CD14-positive monocyte (primary cell): ENCODE measurements around the gene TCEAL5. TPM values are rescaled to one million over a fixed set of nuclear protein-coding genes. Genes with fewer than 3 reads are reported as not detected.

ENCODE experiments used
- DNase-seq, 3 donors: peaks; one replicate each; pipeline ENCODE4 v3.0.0-alpha.2; 2011 to 2022
- H2AFZ ChIP-seq: 2 replicates; pipeline ENCODE4 v1.6.0; 2012; ENCODE audit warnings: mild to moderate bottlenecking, low read depth, low read length, inconsistent platforms; ENCODE audit not compliant: insufficient read depth, poor library complexity, severe bottlenecking
- H3K27ac ChIP-seq, 2 donors: 1 replicate in 1 of 2; 2 replicates in 1 of 2; pipeline ENCODE4 v1.5.1; 2012 to 2013; ENCODE audit warnings: low read length in 2 of 2, control low read depth in 1 of 2, inconsistent platforms in 1 of 2, low read depth in 1 of 2, mild to moderate bottlenecking in 1 of 2
- H3K27me3 ChIP-seq, 2 donors: one replicate each; pipeline versions ENCODE4 v1.6.0 to v1.6.1; 2011 to 2013; ENCODE audit warnings: low read length in 2 of 2; ENCODE audit not compliant: control insufficient read depth in 2 of 2, insufficient read depth in 2 of 2
- H3K36me3 ChIP-seq, 2 donors: replicated peaks in 1 of 2; 1 replicate in 1 of 2; 2 replicates in 1 of 2; pipeline versions ENCODE4 v1.5.1 to v1.6.1; 2012 to 2013; ENCODE audit warnings: low read length in 2 of 2, control low read depth in 1 of 2, inconsistent platforms in 1 of 2, mild to moderate bottlenecking in 1 of 2; ENCODE audit not compliant: insufficient read depth in 2 of 2, control insufficient read depth in 1 of 2
- H3K4me1 ChIP-seq, 2 donors: 1 replicate in 1 of 2; 2 replicates in 1 of 2; pipeline versions ENCODE4 v1.5.1 to v1.6.1; 2012 to 2013; ENCODE audit warnings: low read length in 2 of 2, control low read depth in 1 of 2, inconsistent platforms in 1 of 2, mild to moderate bottlenecking in 1 of 2, moderate library complexity in 1 of 2; ENCODE audit not compliant: insufficient read depth in 2 of 2, control insufficient read depth in 1 of 2
- H3K4me2 ChIP-seq: replicated peaks from 2 replicates; pipeline ENCODE3; 2012; ENCODE audit warnings: low read length, moderate library complexity, mild to moderate bottlenecking; ENCODE audit not compliant: poor library complexity, severe bottlenecking; ENCODE audit errors: extremely low read depth
- H3K4me3 ChIP-seq, 3 experiments: fragments of 200-600 bp in 1 of 3; sonication (generic) in 1 of 3; replicated peaks in 1 of 3; 1 replicate in 2 of 3; 2 replicates in 1 of 3; pipeline ENCODE4 v1.5.1; 2011 to 2013; ENCODE audit warnings: low read length in 3 of 3, mild to moderate bottlenecking in 3 of 3, control low read depth in 2 of 3, low read depth in 2 of 3, inconsistent platforms in 1 of 3, moderate library complexity in 1 of 3
- H3K79me2 ChIP-seq: 2 replicates; pipeline ENCODE4 v1.6.0; 2012; ENCODE audit warnings: mild to moderate bottlenecking, control low read depth, inconsistent platforms, low read length, moderate library complexity; ENCODE audit not compliant: insufficient read depth
- H3K9ac ChIP-seq: 2 replicates; pipeline ENCODE4 v1.6.0; 2017; ENCODE audit warnings: low read length, mild to moderate bottlenecking; ENCODE audit not compliant: insufficient read depth, poor library complexity, severe bottlenecking
- H3K9me3 ChIP-seq, 2 donors: replicated peaks in 1 of 2; 1 replicate in 1 of 2; 2 replicates in 1 of 2; pipeline versions ENCODE4 v1.5.1 to v1.6.1; 2012 to 2013; ENCODE audit warnings: low read length in 2 of 2, control low read depth in 1 of 2; ENCODE audit not compliant: control insufficient read depth in 1 of 2, insufficient read depth in 1 of 2
- H4K20me1 ChIP-seq: 2 replicates; pipeline ENCODE4 v1.6.0; 2012; ENCODE audit warnings: mild to moderate bottlenecking, low read length, control low read depth, moderate library complexity; ENCODE audit not compliant: insufficient read depth
- H3K27ac Mint-ChIP-seq, 7 donors: one replicate each; pipeline ENCODE4 v1.8.0; 2020; ENCODE audit warnings: mild to moderate bottlenecking in 7 of 7, mixed read lengths in 7 of 7, moderate library complexity in 6 of 7, inconsistent platforms in 2 of 7
- H3K27me3 Mint-ChIP-seq, 3 donors: one replicate each; pipeline ENCODE4 v1.8.0; 2021 to 2022; ENCODE audit warnings: low read depth in 3 of 3, mild to moderate bottlenecking in 3 of 3, mixed read lengths in 3 of 3, moderate library complexity in 3 of 3, inconsistent platforms in 1 of 3
- H3K36me3 Mint-ChIP-seq, 2 donors: one replicate each; pipeline ENCODE4 v1.8.0; 2020; ENCODE audit warnings: mixed read lengths in 2 of 2, inconsistent platforms in 1 of 2, mild to moderate bottlenecking in 1 of 2
- H3K4me1 Mint-ChIP-seq: one replicate; pipeline ENCODE4 v1.8.0; 2020; ENCODE audit warnings: mild to moderate bottlenecking, mixed read lengths
- H3K4me3 Mint-ChIP-seq, 2 donors: one replicate each; pipeline ENCODE4 v1.8.0; 2020; ENCODE audit warnings: mild to moderate bottlenecking in 2 of 2, mixed read lengths in 2 of 2, moderate library complexity in 1 of 2
- H3K9me3 Mint-ChIP-seq, 7 donors: one replicate each; pipeline ENCODE4 v1.8.0; 2020 to 2022; ENCODE audit warnings: mixed read lengths in 7 of 7, mild to moderate bottlenecking in 6 of 7, moderate library complexity in 6 of 7, inconsistent platforms in 2 of 7
- CTCF ChIP-seq: fragments of 200-600 bp; IDR thresholded peaks from one replicate; pipeline ENCODE4 v1.8.0; 2022; ENCODE audit warnings: antibody characterized with exemption, mild to moderate bottlenecking
- WGBS: methylation state at CpG from one replicate; pipeline ENCODE4 v1.1.5; 2013; ENCODE audit warnings: missing lambda C conversion rate; ENCODE audit not compliant: insufficient coverage; 5-methylcytosine and 5-hydroxymethylcytosine counted together
- intact Hi-C, 2 donors: fragments of 100-400 bp; cut with micrococcal nuclease; formaldehyde crosslinking; loops; one replicate each; pipeline versions ENCODE4 v1.15.0 to v1.15.1; 2023
- polyA plus RNA-seq, 3 donors: library from polyadenylated mRNA; depleted of rRNA in 1 of 3; unstranded in 2 of 3; stranded (reverse) in 1 of 3; fragments of 300-500 nt in 2 of 3; fragments of >200 nt in 1 of 3; fragmentation: Illumina TruSeq in 2 of 3; gene quantifications; 1 replicate in 2 of 3; 2 replicates in 1 of 3; pipeline ENCODE4 v1.2.3, GENCODE V29; 2012 to 2021

Gene TCEAL5
- polyA plus RNA-seq, 3 donors = not detected

- Histone ChIP-seq H3K27ac (no peak overlapping the region), H3K79me2 (peaks cover 12% of the 10 kb centered on the region), H3K4me2 (no peak overlapping the region), H3K4me1 (peaks cover 11 to 14% of the 10 kb centered on the region in 2 donors), H4K20me1 (no peaks in the 10 kb centered on the region), H2AFZ (no peak overlapping the region), H3K27me3 (no peaks in the 10 kb centered on the region), H3K36me3 (no peaks in the 10 kb centered on the region), H3K9me3 (no peaks in the 10 kb centered on the region), H3K4me3 (no peak overlapping the region), H3K9ac (no peak overlapping the region)
- DNase-seq = no peak
- TF ChIP-seq CTCF = no peak
- peaks cover 0 to 1% of the 10 kb centered on the region in 2 donors for H3K36me3 Mint-ChIP-seq
- H3K4me1 Mint-ChIP-seq = peaks cover 16% of the 10 kb centered on the region
- WGBS = no CpG with 5 or more reads among the region's 5 CpGs
- peaks cover 0 to 5% (median 0%) of the 10 kb centered on the region in 7 donors for H3K9me3 Mint-ChIP-seq
- H3K4me3 Mint-ChIP-seq = no peak overlapping the region
- peaks cover 0 to 3% (median 2%) of the 10 kb centered on the region in 3 donors for H3K27me3 Mint-ChIP-seq
- intact Hi-C loops = no loop called here
- H3K27ac Mint-ChIP-seq = no peak overlapping the region
Measured at GRCh38 chrX:103250977-103251376, 25.6 kb downstream of the TCEAL5 start.

DNA sequence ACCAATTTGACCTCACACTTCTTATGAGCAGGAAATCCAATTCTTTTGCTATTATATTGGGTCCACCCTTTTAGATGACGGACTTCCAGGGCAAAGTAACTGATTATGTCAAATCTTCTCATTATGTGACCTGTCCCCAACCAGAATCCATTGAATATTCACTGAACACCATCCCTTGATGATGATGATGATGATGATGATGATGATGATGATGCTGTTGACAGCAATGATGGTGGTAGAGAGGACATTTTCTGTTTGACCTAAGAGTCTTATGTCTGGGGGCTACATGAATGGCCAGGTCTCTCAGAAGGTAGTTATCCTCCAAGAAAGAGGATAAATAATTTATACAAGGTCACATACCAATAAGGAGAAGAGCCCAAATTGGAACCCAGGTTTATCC lies 26.7 kb downstream of the TCEAL5 start:
- H3K4me2 ChIP-seq = no peak overlapping the region
- peaks cover 0 to 4% (median 0%) of the 10 kb centered on the region in 7 donors for H3K9me3 Mint-ChIP-seq
- H3K79me2 ChIP-seq = peaks cover 11% of the 10 kb centered on the region
- TF ChIP-seq CTCF = no peak
- no peaks in the 10 kb centered on the region for H4K20me1 ChIP-seq
- no CpG with 5 or more reads among the region's 1 CpG for WGBS
- H2AFZ ChIP-seq = no peak overlapping the region
- no peak overlapping the region for H3K27ac ChIP-seq
- no peak overlapping the region for H3K9ac ChIP-seq
- no peaks in the 10 kb centered on the region for H3K27me3 ChIP-seq
- no peaks in the 10 kb centered on the region for H3K36me3 ChIP-seq
- H3K4me3 Mint-ChIP-seq = no peak overlapping the region
- no peak overlapping the region for H3K27ac Mint-ChIP-seq
- DNase-seq = no peak
- peaks cover 12% of the 10 kb centered on the region for H3K4me1 Mint-ChIP-seq
- peaks cover 0 to 1% of the 10 kb centered on the region in 2 donors for H3K36me3 Mint-ChIP-seq
- H3K4me1 ChIP-seq = peaks cover 7 to 10% of the 10 kb centered on the region in 2 donors
- H3K9me3 ChIP-seq = no peaks in the 10 kb centered on the region
- intact Hi-C loops = no loop called here
- no peak overlapping the region for H3K4me3 ChIP-seq
- H3K27me3 Mint-ChIP-seq = no peaks in the 10 kb centered on the region
